ENCODE data around the gene ZNF418.
"Not testable (repeated sequence)": the region's sequence is repeated elsewhere in the genome, so short reads cannot be mapped to it uniquely, and the experiment has no call there.

The ZNF418 gene

GRCh38 chr19:57934820-57935665 is at the start of gene ZNF418:
Gene ZNF418, minus strand, starts transcription at chr19:57935402. Its CDS starts 1,580 bp downstream, at chr19:57933822.
- no peak for DNase-seq (ENCODE audit: low read depth in 2 of 2)

GRCh38 chr19:57978586-57979289 is 43.5 kb upstream of the ZNF418 start:
- no peak for DNase-seq (ENCODE audit: low read depth in 2 of 2)

GRCh38 chr19:57974434-57974833 is 39.2 kb upstream of the ZNF418 start, which contains the start of gene C19orf18:
Gene C19orf18, minus strand, starts transcription at chr19:57974534. Its CDS starts 102 bp downstream, at chr19:57974432.
- no peak for DNase-seq (ENCODE audit: low read depth in 2 of 2)

- no peak for DNase-seq (ENCODE audit: low read depth in 2 of 2)
These were observed 29.6 kb upstream of the ZNF418 start for GRCh38 chr19:57964761-57965160.

- no peak for DNase-seq (ENCODE audit: low read depth in 2 of 2)
These were observed 26.6 kb upstream of the ZNF418 start for GRCh38 chr19:57961785-57962184.

- DNase-seq (ENCODE audit: low read depth in 2 of 2), result no peak
These were observed 19.8 kb upstream of the ZNF418 start for GRCh38 chr19:57954996-57955395.

GRCh38 chr19:57949702-57950101 is 14.5 kb upstream of the ZNF418 start:
- no peak for DNase-seq (ENCODE audit: low read depth in 2 of 2)

GRCh38 chr19:57949296-57949695 is 14.1 kb upstream of the ZNF418 start:
- DNase-seq (ENCODE audit: low read depth in 2 of 2), result no peak

- peak; percentile 67 to 81 for DNase-seq (ENCODE audit: low read depth in 2 of 2)
These were observed 12.4 kb upstream of the ZNF418 start, which contains the start of gene ZNF256 for GRCh38 chr19:57947419-57948134. Gene ZNF256, minus strand, starts transcription at chr19:57947706. Its CDS starts 232 bp downstream, at chr19:57947474.

GRCh38 chr19:57947088-57947418 is 11.9 kb upstream of the ZNF418 start:
- DNase-seq (ENCODE audit: low read depth in 2 of 2), result no peak

- no peak for DNase-seq (ENCODE audit: low read depth in 2 of 2)
These were observed 11.1 kb upstream of the ZNF418 start for GRCh38 chr19:57946316-57946715.

- DNase-seq (ENCODE audit: low read depth in 2 of 2), result no peak
These were observed 6.4 kb upstream of the ZNF418 start for GRCh38 chr19:57941593-57941992.

- no peak for DNase-seq (ENCODE audit: low read depth in 2 of 2)
These were observed 529 bp upstream of the ZNF418 start for GRCh38 chr19:57935731-57936130.

GRCh38 chr19:57927587-57927986 is 7.6 kb downstream of the ZNF418 start:
- no peak for DNase-seq (ENCODE audit: low read depth in 2 of 2)

GRCh38 chr19:57916168-57916995 is 18.8 kb downstream of the ZNF418 start, which contains the start of gene ZNF417:
Gene ZNF417, minus strand, starts transcription at chr19:57916592. Its CDS starts 181 bp downstream, at chr19:57916411.
- peak; percentile 56 for DNase-seq (ENCODE audit: low read depth in 2 of 2)

GRCh38 chr19:57914531-57914930 is 20.7 kb downstream of the ZNF418 start:
- no peak for DNase-seq (ENCODE audit: low read depth in 2 of 2)

GRCh38 chr19:57907394-57907793 is 27.8 kb downstream of the ZNF418 start:
- no peak for DNase-seq (ENCODE audit: low read depth in 2 of 2)

GRCh38 chr19:57905258-57905657 is 29.9 kb downstream of the ZNF418 start:
- DNase-seq (ENCODE audit: low read depth in 2 of 2), result no peak

GRCh38 chr19:57903618-57904184 is 31.5 kb downstream of the ZNF418 start:
- no peak for DNase-seq (ENCODE audit: low read depth in 2 of 2)

GRCh38 chr19:57900311-57900710 is 34.9 kb downstream of the ZNF418 start:
- no peak for DNase-seq (ENCODE audit: low read depth in 2 of 2)

- not testable (repeated sequence) for DNase-seq (ENCODE audit: low read depth in 2 of 2)
These were observed 44.5 kb downstream of the ZNF418 start for GRCh38 chr19:57890706-57891105.

All from stimulated activated CD4-positive, alpha-beta T cell treated with anti-CD3 and anti-CD28 coated beads, Interleukin-1b, Interleukin-23, amount 100 ng/mL, for 1 hour (primary cell).